H54 (cell line): ENCODE results near the gene PLAAT5.
A peak's percentile ranks its signal among the peaks of the same experiment; 100 is the strongest.

Experiments used
- DNase-seq: peaks from one replicate; pipeline ENCODE4 v3.0.0; 2011; ENCODE audit warnings: low spot score, mixed read lengths; ENCODE audit not compliant: insufficient read length
- FAIRE-seq: peaks from 3 replicates; lab custom pipeline; 2011; peaks lifted over from hg19 to GRCh38; lab: Jason Lieb, UNC
- POLR2A ChIP-seq: IDR thresholded peaks from 2 replicates; pipeline ENCODE4 v1.6.1; 2011; ENCODE audit warnings: low read depth, mild to moderate bottlenecking, low read length

Gene PLAAT5

GRCh38 chr11:63527667-63528066 is 36.7 kb upstream of the PLAAT5 start:
- no peak for TF ChIP-seq POLR2A
- DNase-seq (no peak), FAIRE-seq (no peak)

GRCh38 chr11:63523151-63523550 is 32.2 kb upstream of the PLAAT5 start:
- no peak for TF ChIP-seq POLR2A
- no peak for DNase-seq
- no peak for FAIRE-seq

- TF ChIP-seq POLR2A, result no peak
- DNase-seq, result no peak
- FAIRE-seq, result no peak
Measured at GRCh38 chr11:63521896-63522295, 30.9 kb upstream of the PLAAT5 start.

- FAIRE-seq, result no peak
- TF ChIP-seq POLR2A, result no peak
- DNase-seq, result no peak
Measured at GRCh38 chr11:63520606-63521170, 29.7 kb upstream of the PLAAT5 start.

GRCh38 chr11:63518548-63518947 is 27.6 kb upstream of the PLAAT5 start:
- no peak for DNase-seq
- FAIRE-seq, result no peak
- TF ChIP-seq POLR2A, result no peak

GRCh38 chr11:63517156-63517555 is 26.2 kb upstream of the PLAAT5 start:
- FAIRE-seq (no peak), DNase-seq (no peak)
- no peak for TF ChIP-seq POLR2A

GRCh38 chr11:63516109-63516508 is 25.1 kb upstream of the PLAAT5 start:
- DNase-seq (no peak), FAIRE-seq (no peak)
- TF ChIP-seq POLR2A, result no peak

- no peak for TF ChIP-seq POLR2A
- no peak for DNase-seq
- FAIRE-seq, result no peak
Measured at GRCh38 chr11:63512816-63513215, 21.8 kb upstream of the PLAAT5 start.

GRCh38 chr11:63511048-63511748 is 20.2 kb upstream of the PLAAT5 start:
- FAIRE-seq (no peak), DNase-seq (no peak)
- TF ChIP-seq POLR2A, result no peak

- DNase-seq (peak; percentile 63), FAIRE-seq (no peak)
- no peak for TF ChIP-seq POLR2A
Measured at GRCh38 chr11:63510360-63511047, 19.5 kb upstream of the PLAAT5 start.

GRCh38 chr11:63508745-63509144 is 17.8 kb upstream of the PLAAT5 start:
- TF ChIP-seq POLR2A, result no peak
- FAIRE-seq, result no peak
- DNase-seq, result no peak

GRCh38 chr11:63508009-63508408 is 17.0 kb upstream of the PLAAT5 start:
- TF ChIP-seq POLR2A, result no peak
- no peak for FAIRE-seq
- no peak for DNase-seq

GRCh38 chr11:63507511-63507910 is 16.5 kb upstream of the PLAAT5 start:
- DNase-seq (no peak), FAIRE-seq (no peak)
- TF ChIP-seq POLR2A, result no peak

- DNase-seq (no peak), FAIRE-seq (no peak)
- no peak for TF ChIP-seq POLR2A
Measured at GRCh38 chr11:63506876-63507275, 15.9 kb upstream of the PLAAT5 start.
